ENCODE results near the gene LEUTX. TPM values are rescaled to one million over a fixed set of nuclear protein-coding genes. Genes with fewer than 3 reads are reported as not detected.
"Not testable (repeated sequence)": the region's sequence is repeated elsewhere in the genome, so short reads cannot be mapped to it uniquely, and the experiment has no call there.

LEUTX gene
- total RNA-seq, 1 experiment from 2014 or later: not detected

DNA sequence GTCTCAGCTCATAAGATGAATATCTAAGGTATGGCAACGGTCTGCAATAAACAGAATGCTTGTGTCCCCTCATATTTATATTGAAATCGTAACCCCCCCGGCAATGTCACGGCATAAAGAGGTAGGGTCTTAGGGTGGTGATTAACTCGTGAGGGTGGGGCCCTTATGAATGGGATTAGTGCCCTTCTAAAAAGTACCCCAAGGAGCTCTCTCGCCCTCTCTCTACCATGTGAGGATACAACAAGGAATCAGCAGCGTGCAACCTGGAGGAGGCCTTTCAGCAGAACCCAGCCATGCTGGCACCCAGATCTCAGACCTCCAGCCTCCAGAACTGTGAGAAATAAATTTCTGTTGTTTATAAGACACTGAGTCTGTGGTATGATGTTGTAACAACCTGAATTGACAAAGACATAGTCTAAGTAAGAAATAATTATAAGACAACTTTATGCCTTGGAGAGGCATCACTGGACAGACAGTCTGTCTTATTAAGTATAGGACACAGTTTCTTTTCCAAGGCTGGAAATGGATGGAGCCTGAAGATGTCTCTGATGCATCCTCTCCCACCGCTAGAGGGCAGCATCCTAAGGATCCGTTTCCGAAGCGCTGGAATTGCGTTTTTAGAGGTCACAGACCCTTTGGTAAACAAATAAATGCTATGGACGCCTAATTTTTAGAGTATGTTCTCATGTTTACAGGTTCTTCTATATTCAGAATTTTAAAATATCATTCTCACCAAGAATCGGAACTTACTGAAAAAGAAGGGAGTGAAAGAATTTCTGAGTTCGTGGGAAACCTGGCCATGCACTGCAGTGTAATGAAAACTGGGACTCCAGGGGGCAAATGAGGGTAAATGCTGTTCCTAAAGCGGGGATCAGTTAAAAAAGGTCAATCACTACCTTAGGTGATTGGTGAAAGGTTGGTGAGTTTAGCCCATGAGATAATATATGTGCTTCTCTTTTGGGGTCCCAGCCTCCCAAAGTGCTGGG lies 13.3 kb upstream of the LEUTX start:
- DNase-seq (ENCODE audit: low read depth, low spot score): peak; percentile 73
- in situ Hi-C loops (cut with HindIII; ENCODE audit: low pct_unique_long_range_greater_than_20kb, low sequenced_read_pairs): no loop called here

DNA sequence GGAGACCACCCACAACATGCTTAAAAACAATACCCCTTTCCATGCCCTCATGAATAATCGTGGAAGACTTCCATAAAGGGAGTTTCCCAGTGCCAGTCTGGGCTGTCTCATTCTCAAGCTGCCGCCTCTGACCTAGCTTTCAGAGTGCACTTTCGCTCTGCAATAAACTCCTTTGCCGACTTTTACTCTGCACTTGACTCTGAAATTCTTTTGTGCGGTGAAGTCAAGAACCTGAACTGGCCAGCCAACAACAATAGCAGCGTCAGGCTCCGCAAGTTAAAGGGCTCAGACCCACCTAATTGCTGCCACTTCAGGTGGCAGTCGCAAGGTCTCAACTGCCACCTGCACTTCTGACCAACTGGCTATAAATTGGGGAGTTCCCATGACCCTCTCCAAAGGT lies 10.3 kb upstream of the LEUTX start:
- no peak for DNase-seq (ENCODE audit: low read depth, low spot score)
- in situ Hi-C loops (cut with HindIII; ENCODE audit: low pct_unique_long_range_greater_than_20kb, low sequenced_read_pairs): no loop called here

GRCh38 chr19:39768786-39769185 lies 9.9 kb upstream of the LEUTX start:
- in situ Hi-C loops (cut with HindIII; ENCODE audit: low pct_unique_long_range_greater_than_20kb, low sequenced_read_pairs): no loop called here
- no peak for DNase-seq (ENCODE audit: low read depth, low spot score)

- no peak for DNase-seq (ENCODE audit: low read depth, low spot score)
- in situ Hi-C loops (cut with HindIII; ENCODE audit: low pct_unique_long_range_greater_than_20kb, low sequenced_read_pairs): no loop called here
Measured at GRCh38 chr19:39780894-39781293, 2.2 kb downstream of the LEUTX start.

DNA sequence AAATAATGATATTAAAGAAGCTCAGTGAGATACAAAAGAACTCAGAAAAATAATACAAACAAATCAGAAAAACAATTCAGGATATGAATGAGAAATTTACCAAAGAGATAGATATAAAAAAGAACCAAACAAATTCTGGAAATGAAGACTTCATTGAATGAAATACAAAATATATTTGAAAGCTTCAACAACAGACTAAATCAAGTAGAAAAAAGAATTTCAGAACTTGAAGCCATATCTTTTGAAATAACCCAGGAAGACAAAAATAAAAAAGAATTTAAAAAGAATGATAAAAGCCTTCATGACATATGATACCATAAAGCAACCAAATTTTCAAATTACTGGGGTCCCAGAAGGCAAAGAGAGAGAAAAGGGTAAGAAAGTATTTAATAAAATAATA lies 9.6 kb downstream of the LEUTX start:
- no peak for DNase-seq (ENCODE audit: low read depth, low spot score)
- in situ Hi-C loops (cut with HindIII; ENCODE audit: low pct_unique_long_range_greater_than_20kb, low sequenced_read_pairs): no loop called here

DNA sequence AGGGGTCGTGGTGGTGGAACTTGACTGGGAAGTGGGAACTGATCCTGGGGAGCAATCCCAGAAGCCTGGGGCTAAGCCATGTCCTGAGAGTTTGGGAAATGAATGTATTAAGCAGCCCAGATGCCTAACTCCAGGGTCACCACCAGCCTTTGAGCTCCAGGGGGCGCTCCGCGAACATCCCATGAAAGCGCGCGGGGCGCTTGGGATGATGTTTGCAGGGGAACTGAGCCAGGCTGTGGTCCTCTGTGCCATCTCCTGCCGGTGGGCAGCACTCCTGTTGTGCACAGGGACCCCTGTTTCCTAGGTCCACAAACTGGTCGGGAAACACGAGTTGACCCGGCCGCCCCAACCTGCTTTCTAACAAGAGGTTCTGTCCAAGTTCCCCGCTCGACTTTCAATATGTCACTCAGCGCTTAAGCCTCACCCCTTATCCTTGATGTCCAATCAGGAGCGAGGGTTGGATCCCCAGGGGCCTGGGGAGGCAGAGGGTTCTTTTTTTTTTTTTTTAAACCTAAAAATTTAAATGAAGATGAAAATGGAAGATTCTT lies 14.4 kb downstream of the LEUTX start:
- peak; percentile 90 for DNase-seq (ENCODE audit: low read depth, low spot score)
- in situ Hi-C loops (cut with HindIII; ENCODE audit: low pct_unique_long_range_greater_than_20kb, low sequenced_read_pairs): no loop called here

- DNase-seq (ENCODE audit: low read depth, low spot score): no peak
- in situ Hi-C loops (cut with HindIII; ENCODE audit: low pct_unique_long_range_greater_than_20kb, low sequenced_read_pairs): no loop called here
Measured at GRCh38 chr19:39795001-39795400, 16.3 kb downstream of the LEUTX start.

DNA sequence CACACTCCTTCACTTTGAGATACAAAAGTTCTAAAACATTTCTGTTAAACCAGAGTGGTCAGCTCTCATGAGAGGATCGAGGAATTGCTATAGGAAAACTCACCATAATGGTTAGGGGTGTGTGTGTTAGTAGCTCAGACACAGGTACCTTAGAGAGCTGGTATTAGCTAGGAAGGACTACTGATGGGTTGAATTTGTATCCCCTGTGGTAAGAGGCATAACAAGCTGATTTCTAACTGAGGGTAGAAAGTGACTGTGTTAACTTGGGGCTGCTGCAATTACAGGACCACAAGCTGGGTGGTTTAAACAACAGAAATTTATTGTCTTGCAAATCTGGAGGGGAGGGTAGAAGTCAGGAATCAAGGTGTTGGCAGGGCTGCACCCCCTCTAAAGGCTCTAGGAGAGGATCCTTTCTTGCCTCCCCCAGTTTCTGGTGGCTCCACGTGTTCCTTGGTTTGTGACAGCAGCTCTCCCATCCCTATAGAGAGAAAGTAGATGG lies 17.4 kb downstream of the LEUTX start:
- in situ Hi-C loops (cut with HindIII; ENCODE audit: low pct_unique_long_range_greater_than_20kb, low sequenced_read_pairs): no loop called here
- DNase-seq (ENCODE audit: low read depth, low spot score): no peak

DNA sequence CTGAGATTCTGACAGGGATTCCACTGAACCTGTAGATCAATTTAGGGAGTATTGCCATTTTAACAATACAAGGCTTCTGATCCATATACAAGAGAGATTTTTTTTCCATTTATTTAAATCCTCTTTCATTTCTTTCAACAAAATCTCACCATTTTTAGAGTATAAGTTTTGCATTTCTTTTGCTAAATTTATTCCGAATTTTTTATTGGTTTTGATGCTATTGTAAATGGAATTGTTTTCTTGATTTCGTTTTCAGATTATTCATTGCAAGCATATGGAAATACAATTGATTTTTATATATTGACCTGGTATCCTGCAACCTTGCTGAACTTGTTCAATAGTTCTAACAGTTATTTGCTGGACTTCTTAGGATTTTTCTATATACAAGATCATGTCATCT lies 18.4 kb downstream of the LEUTX start:
- in situ Hi-C loops (cut with HindIII; ENCODE audit: low pct_unique_long_range_greater_than_20kb, low sequenced_read_pairs): no loop called here
- DNase-seq (ENCODE audit: low read depth, low spot score): no peak

DNA sequence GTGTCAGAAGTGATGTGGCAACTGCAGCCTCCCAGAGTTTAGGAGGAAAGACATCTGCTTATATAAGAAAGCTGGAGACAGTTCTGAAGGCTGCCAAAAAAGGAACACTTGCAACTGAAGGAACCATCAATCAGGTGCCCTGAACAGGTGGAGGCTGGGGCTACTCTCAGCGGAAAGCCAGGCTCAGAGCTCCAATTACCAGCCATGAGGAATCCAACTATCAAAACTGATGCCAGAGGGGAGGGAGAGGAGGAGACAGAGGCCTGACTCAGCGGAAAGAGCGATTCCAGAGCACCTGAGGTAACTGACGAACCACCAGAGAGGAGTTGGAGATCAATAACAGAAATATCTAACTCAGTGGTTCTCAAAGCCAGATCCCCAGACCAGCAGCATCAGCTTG lies 24.3 kb downstream of the LEUTX start:
- in situ Hi-C loops (cut with HindIII; ENCODE audit: low pct_unique_long_range_greater_than_20kb, low sequenced_read_pairs): no loop called here
- no peak for DNase-seq (ENCODE audit: low read depth, low spot score)

DNA sequence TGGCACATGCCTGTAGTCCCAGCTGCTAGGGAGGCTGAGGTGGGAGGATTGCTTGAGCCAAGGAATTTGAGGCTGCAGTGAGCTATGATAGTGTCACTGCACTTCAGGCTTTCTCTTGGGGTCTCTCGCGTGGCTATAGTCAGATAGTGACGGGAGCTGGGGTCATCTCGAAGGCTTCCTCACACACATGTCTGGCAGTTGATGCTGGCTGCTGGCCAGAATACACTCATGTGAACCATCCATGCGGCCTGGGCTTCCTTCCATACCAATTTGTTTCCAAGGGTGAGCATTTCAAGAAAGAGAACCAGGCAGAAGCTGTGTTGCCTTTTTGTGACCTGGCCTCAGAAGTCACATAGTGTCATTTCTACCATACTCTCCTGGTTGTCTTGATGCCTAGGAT lies 26.4 kb downstream of the LEUTX start:
- DNase-seq (ENCODE audit: low read depth, low spot score): no peak
- in situ Hi-C loops (cut with HindIII; ENCODE audit: low pct_unique_long_range_greater_than_20kb, low sequenced_read_pairs): no loop called here

DNA sequence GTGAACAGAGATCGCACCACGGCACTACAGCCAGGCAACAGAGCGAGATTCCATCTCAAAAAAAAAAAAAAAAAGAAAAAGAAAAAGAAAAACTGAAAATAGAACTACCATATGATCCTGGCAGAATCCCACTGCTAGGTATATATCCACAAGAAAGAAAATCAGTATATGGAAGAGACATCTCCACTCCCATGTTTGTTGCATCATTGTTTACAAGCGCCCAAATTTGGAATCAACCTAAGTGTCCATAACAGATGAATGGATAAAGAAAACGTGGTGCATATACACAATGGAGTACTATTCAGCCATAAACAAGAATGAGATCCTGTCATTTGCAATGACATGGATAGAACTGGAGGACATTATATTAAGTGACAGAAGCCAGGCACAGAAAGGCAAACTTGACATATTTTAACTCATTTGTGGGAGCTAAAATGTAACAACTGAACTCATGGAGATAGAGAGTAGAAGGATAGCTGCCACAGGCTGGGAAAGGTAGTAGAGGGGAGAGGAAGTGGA lies 29.3 kb downstream of the LEUTX start:
- no peak for DNase-seq (ENCODE audit: low read depth, low spot score)
- in situ Hi-C loops (cut with HindIII; ENCODE audit: low pct_unique_long_range_greater_than_20kb, low sequenced_read_pairs): no loop called here

- DNase-seq (ENCODE audit: low read depth, low spot score); in situ Hi-C loops (cut with HindIII; ENCODE audit: low pct_unique_long_range_greater_than_20kb, low sequenced_read_pairs): not testable (repeated sequence)
Measured at GRCh38 chr19:39808688-39809087, 30.0 kb downstream of the LEUTX start.

DNA sequence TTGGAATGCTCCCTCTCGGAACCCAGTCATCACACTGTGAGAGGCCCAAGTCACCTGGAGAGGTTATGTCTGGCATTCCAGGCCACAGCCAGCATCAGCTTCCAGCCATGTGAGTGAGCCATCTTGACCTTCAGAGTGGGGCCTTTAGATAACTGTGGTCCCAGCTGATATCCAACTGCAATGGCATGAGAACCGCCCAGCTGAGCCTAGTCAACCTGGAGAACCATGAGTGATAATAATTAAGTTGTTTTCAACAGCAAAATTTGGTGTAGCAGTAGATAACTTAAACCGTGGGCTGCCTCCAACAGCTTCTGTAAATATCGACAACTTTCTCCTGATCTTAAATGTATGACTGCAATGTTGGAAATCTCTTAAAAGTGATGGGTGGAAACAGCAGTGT lies 30.7 kb downstream of the LEUTX start:
- no peak for DNase-seq (ENCODE audit: low read depth, low spot score)
- in situ Hi-C loops (cut with HindIII; ENCODE audit: low pct_unique_long_range_greater_than_20kb, low sequenced_read_pairs): no loop called here

DNA sequence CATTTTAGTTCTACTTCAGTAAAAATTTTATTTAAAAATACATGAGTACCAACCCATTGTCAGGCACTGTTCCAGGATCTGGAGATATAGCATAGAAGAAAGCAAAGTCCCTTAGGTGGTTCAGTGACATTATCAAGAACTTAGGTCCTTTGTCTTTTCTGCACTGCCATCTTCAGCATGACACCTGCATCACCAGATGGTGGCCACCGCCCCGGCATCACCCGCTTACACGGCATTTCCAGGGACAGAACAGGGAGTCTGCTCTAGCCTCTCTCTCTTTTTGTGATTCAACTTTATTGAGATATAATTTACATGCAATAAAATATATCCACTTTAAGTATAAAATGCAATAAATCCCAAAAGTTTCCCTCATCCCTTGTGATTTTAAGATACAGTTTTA lies 31.8 kb downstream of the LEUTX start:
- in situ Hi-C loops (cut with HindIII; ENCODE audit: low pct_unique_long_range_greater_than_20kb, low sequenced_read_pairs): no loop called here
- DNase-seq (ENCODE audit: low read depth, low spot score): no peak

DNA sequence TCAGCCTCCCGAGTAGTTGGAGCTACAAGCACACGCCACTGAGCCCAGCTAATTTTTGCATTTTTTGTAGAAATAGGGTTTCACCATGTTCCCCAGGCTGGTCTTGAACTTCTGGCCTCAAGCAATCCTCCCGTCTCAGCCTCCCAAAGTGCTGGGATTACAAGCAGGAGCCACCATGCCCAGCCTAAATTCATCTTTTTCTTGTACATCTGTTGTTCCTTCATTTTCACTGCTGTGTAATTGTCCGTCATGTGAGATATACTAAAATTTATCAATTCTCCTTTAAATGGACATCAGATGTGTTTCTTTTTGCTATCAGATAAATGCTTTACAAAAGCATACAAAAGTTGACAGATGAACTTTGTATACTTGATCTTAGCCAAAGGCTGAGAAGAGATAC lies 32.4 kb downstream of the LEUTX start:
- no peak for DNase-seq (ENCODE audit: low read depth, low spot score)
- in situ Hi-C loops (cut with HindIII; ENCODE audit: low pct_unique_long_range_greater_than_20kb, low sequenced_read_pairs): no loop called here

GRCh38 chr19:39813264-39813993 lies 34.8 kb downstream of the LEUTX start:
- in situ Hi-C loops (cut with HindIII; ENCODE audit: low pct_unique_long_range_greater_than_20kb, low sequenced_read_pairs): no loop called here
- no peak for DNase-seq (ENCODE audit: low read depth, low spot score)

DNA sequence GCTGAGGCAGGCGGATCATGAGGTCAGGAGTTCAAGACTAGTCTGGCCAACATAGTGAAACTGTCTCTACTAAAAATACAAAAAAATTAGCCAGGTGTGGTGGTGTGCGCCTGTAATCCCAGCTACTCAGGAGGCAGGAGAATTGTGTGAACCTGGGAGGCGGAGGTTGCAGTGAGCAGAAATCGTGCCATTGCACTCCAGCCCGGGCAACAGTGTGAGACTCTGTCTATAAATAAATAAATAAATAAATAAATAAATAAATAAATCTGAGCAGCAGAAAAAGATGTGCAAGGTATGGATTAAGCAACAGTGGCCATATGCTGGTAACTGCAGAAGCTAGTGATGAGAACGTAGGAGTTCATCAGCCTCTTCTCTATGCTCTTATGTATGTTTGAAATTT lies 35.5 kb downstream of the LEUTX start:
- DNase-seq (ENCODE audit: low read depth, low spot score); in situ Hi-C loops (cut with HindIII; ENCODE audit: low pct_unique_long_range_greater_than_20kb, low sequenced_read_pairs): not testable (repeated sequence)

All from SK-MEL-5 (cell line).